GM12891 (cell line): ENCODE measurements around the gene ZC3H13.

Experiments
- PAX5 ChIP-seq: IDR thresholded peaks from 2 replicates; pipeline ENCODE4 v1.6.1; 2011; ENCODE audit warnings: low read length, moderate library complexity, mild to moderate bottlenecking; ENCODE audit not compliant: insufficient read depth, severe bottlenecking
- POLR2A ChIP-seq: IDR thresholded peaks from 2 replicates; pipeline ENCODE4 v1.6.1; 2011; ENCODE audit warnings: low read depth, low read length, control low read depth
- POLR2AphosphoS5 ChIP-seq: IDR thresholded peaks from 2 replicates; pipeline ENCODE4 v1.6.1; 2011; ENCODE audit warnings: low read depth, low read length, control low read depth
- SPI1 ChIP-seq: IDR thresholded peaks from 2 replicates; pipeline ENCODE4 v1.6.1; 2011; ENCODE audit warnings: low read depth, low read length, control low read depth
- TAF1 ChIP-seq: IDR thresholded peaks from 2 replicates; pipeline ENCODE4 v1.6.1; 2011; ENCODE audit warnings: low read depth, low read length, control low read depth

GRCh38 chr13:46059405-46059804, 6.9 kb upstream of the ZC3H13 start:
- TF ChIP-seq POLR2AphosphoS5 (no peak), TAF1 (no peak), SPI1 (no peak), POLR2A (no peak), PAX5 (no peak)
